B cell (primary cell): ENCODE measurements around the gene LIPN. TPM values are rescaled to one million over a fixed set of nuclear protein-coding genes. Genes with fewer than 3 reads are reported as not detected.

Source experiments
- ATAC-seq: fragments of 200-7000 bp; cut with Tn5 transposase; one replicate; pipeline ENCODE4 v1.10.0; 2021; ENCODE audit warnings: low read depth, mild to moderate bottlenecking, moderate number of reproducible peaks, moderate library complexity
- CTCF ChIA-PET: fragments of 350-600 bp; sonication (Branson Sonifier 250); formaldehyde crosslinking; loops from one replicate; lab custom pipeline; 2021; ENCODE audit warnings: antibody characterized with exemption, inconsistent platforms; lab: Charles Lee
- POLR2A ChIA-PET: fragments of 350-600 bp; sonication (Branson Sonifier 250); formaldehyde crosslinking; loops from one replicate; lab custom pipeline; 2021; ENCODE audit warnings: antibody characterized with exemption; lab: Charles Lee
- DNase-seq: peaks from one replicate; pipeline ENCODE4 v3.0.0; 2013
- H2AFZ ChIP-seq: 2 replicates; pipeline ENCODE4 v1.6.1; 2012; ENCODE audit warnings: mild to moderate bottlenecking, low read depth, low read length; ENCODE audit not compliant: insufficient read depth, poor library complexity, severe bottlenecking
- H3K27ac ChIP-seq, 2 donors: 1 replicate in 1 of 2; 2 replicates in 1 of 2; pipeline ENCODE4 v1.5.1; 2012 to 2013; ENCODE audit warnings: low read length in 2 of 2, mild to moderate bottlenecking in 2 of 2, moderate library complexity in 1 of 2
- H3K27me3 ChIP-seq, 4 experiments: fragments of 200-600 bp in 1 of 4; sonication (generic) in 1 of 4; replicated peaks in 1 of 4; 1 replicate in 2 of 4; 2 replicates in 2 of 4; pipeline versions ENCODE4 v1.6.1 to v1.7.0; 2013 to 2016; ENCODE audit warnings: low read length in 3 of 4, mild to moderate bottlenecking in 2 of 4, mixed read lengths in 1 of 4, moderate library complexity in 1 of 4; ENCODE audit not compliant: insufficient read depth in 4 of 4, control insufficient read depth in 3 of 4; ENCODE audit errors: control extremely low read depth in 1 of 4
- H3K36me3 ChIP-seq, 2 experiments: replicated peaks in 1 of 2; 1 replicate in 1 of 2; 2 replicates in 1 of 2; pipeline versions ENCODE4 v1.6.1 to v1.7.1; 2013; ENCODE audit warnings: low read length in 1 of 2; ENCODE audit not compliant: insufficient read depth in 2 of 2, control insufficient read depth in 1 of 2; ENCODE audit errors: control extremely low read depth in 1 of 2, extremely low read depth in 1 of 2
- H3K4me1 ChIP-seq, 2 donors: fragments of 200-600 bp in 1 of 2; sonication (generic) in 1 of 2; 1 replicate in 1 of 2; 2 replicates in 1 of 2; pipeline versions ENCODE4 v1.5.1 to v1.6.1; 2013 to 2017; ENCODE audit warnings: low read length in 2 of 2; ENCODE audit not compliant: control insufficient read depth in 2 of 2, insufficient read depth in 2 of 2
- H3K4me2 ChIP-seq: replicated peaks from 2 replicates; pipeline ENCODE3; 2012; ENCODE audit warnings: mild to moderate bottlenecking, low read depth, low read length; ENCODE audit not compliant: poor library complexity, severe bottlenecking
- H3K4me3 ChIP-seq, 5 experiments: fragments of 200-600 bp in 1 of 5; sonication (generic) in 1 of 5; 1 replicate in 3 of 5; 2 replicates in 2 of 5; pipeline versions ENCODE4 v1.5.1 to v1.7.0; 2011 to 2016; ENCODE audit warnings: low read length in 4 of 5, mild to moderate bottlenecking in 4 of 5, low read depth in 2 of 5, control low read depth in 1 of 5, moderate library complexity in 1 of 5; ENCODE audit not compliant: insufficient read depth in 1 of 5; ENCODE audit errors: control extremely low read depth in 1 of 5, extremely low read depth in 1 of 5
- H3K79me2 ChIP-seq: fragments of 200-600 bp; sonication (generic); one replicate; pipeline ENCODE4 v1.6.0; 2016; ENCODE audit warnings: low read length; ENCODE audit not compliant: control insufficient read depth, insufficient read depth
- H3K9ac ChIP-seq: fragments of 200-600 bp; sonication (generic); 2 replicates; pipeline ENCODE4 v1.6.1; 2017; ENCODE audit warnings: mild to moderate bottlenecking, low read length, moderate library complexity
- H3K9me3 ChIP-seq, 3 donors: one replicate each; pipeline versions ENCODE4 v1.6.1 to v1.7.1; 2013; ENCODE audit warnings: low read length in 2 of 3; ENCODE audit not compliant: control insufficient read depth in 2 of 3, insufficient read depth in 1 of 3; ENCODE audit errors: control extremely low read depth in 1 of 3
- H4K20me1 ChIP-seq: 2 replicates; pipeline ENCODE4 v1.6.0; 2012; ENCODE audit warnings: mild to moderate bottlenecking, low read length; ENCODE audit not compliant: insufficient read depth, control insufficient read depth, poor library complexity, severe bottlenecking
- H3K27ac Mint-ChIP-seq: one replicate; pipeline ENCODE4 v1.8.0; 2021; ENCODE audit warnings: mixed read lengths
- H3K27me3 Mint-ChIP-seq: one replicate; pipeline ENCODE4 v1.8.0; 2021; ENCODE audit warnings: mixed read lengths
- H3K4me1 Mint-ChIP-seq: one replicate; pipeline ENCODE4 v1.8.0; 2021; ENCODE audit warnings: mixed read lengths
- H3K4me3 Mint-ChIP-seq: one replicate; pipeline ENCODE4 v1.8.0; 2021; ENCODE audit warnings: mixed read lengths
- H3K9me3 Mint-ChIP-seq: one replicate; pipeline ENCODE4 v1.8.0; 2022; ENCODE audit warnings: mixed read lengths; ENCODE audit not compliant: insufficient read depth
- CTCF ChIP-seq: fragments of 200-600 bp; IDR thresholded peaks from one replicate; pipeline ENCODE4 v1.8.0; 2022; ENCODE audit warnings: antibody characterized with exemption, mild to moderate bottlenecking
- EZH2 ChIP-seq: IDR thresholded peaks from 2 replicates; pipeline ENCODE4 v1.6.1; 2012; ENCODE audit warnings: borderline replicate concordance, low read depth, mild to moderate bottlenecking, moderate library complexity, low read length; ENCODE audit not compliant: insufficient read depth, poor library complexity, severe bottlenecking
- WGBS: methylation state at CpG from one replicate; pipeline ENCODE4 v1.1.5; 2013; ENCODE audit warnings: missing lambda C conversion rate; ENCODE audit not compliant: insufficient coverage; 5-methylcytosine and 5-hydroxymethylcytosine counted together
- intact Hi-C: fragments of 100-400 bp; cut with micrococcal nuclease; formaldehyde crosslinking; loops from one replicate; pipeline ENCODE4 v1.10.0; 2022
- polyA plus RNA-seq: library from polyadenylated mRNA; depleted of rRNA; stranded (reverse); fragments of >200 nt; gene quantifications from 2 replicates; pipeline ENCODE4 v1.2.3, GENCODE V29; 2012
- total RNA-seq, 2 donors: library from RNA; stranded (reverse); fragments of 120-200 nt in 1 of 2; gene quantifications; 1 replicate in 1 of 2; 2 replicates in 1 of 2; pipeline versions ENCODE4 v1.2.3 to v1.2.4, GENCODE V29; 2013 to 2022

Gene LIPN
- total and polyA plus RNA-seq, 2 donors (not counting 1 experiment from before 2014, with no cell fraction given), result 0.12 TPM; not detected in 1

- Histone ChIP-seq H3K4me1 (no peaks in the 10 kb centered on the region), H4K20me1 (no peaks in the 10 kb centered on the region), H3K27me3 (no peaks in the 10 kb centered on the region), H3K9ac (no peak overlapping the region), H2AFZ (no peak overlapping the region), H3K36me3 (no peaks in the 10 kb centered on the region), H3K4me3 (no peak overlapping the region), H3K27ac (no peak overlapping the region), H3K9me3 (no peaks in the 10 kb centered on the region), H3K4me2 (no peak overlapping the region), H3K79me2 (no peaks in the 10 kb centered on the region)
- DNase-seq (no peak), ATAC-seq (no peak)
- Mint-ChIP-seq H3K4me1 (no peaks in the 10 kb centered on the region), H3K27me3 (peaks cover 7% of the 10 kb centered on the region), H3K27ac (no peak overlapping the region), H3K4me3 (no peak overlapping the region), H3K9me3 (no peaks in the 10 kb centered on the region)
- TF ChIP-seq CTCF (no peak), EZH2 (no peak)
- CTCF ChIA-PET, result no interaction called here
- POLR2A ChIA-PET, result no interaction called here
- intact Hi-C loops, result no loop called here
These were observed 29.1 kb downstream of the LIPN start for GRCh38 chr10:88788924-88789323.

- Histone ChIP-seq H2AFZ (no peak overlapping the region), H4K20me1 (no peaks in the 10 kb centered on the region), H3K4me1 (no peaks in the 10 kb centered on the region), H3K9me3 (no peaks in the 10 kb centered on the region), H3K9ac (no peak overlapping the region), H3K36me3 (no peaks in the 10 kb centered on the region), H3K4me2 (no peak overlapping the region), H3K4me3 (no peak overlapping the region), H3K27ac (no peak overlapping the region), H3K27me3 (no peaks in the 10 kb centered on the region), H3K79me2 (no peaks in the 10 kb centered on the region)
- no peaks in the 10 kb centered on the region for H3K4me1 Mint-ChIP-seq
- H3K4me3 Mint-ChIP-seq, result no peak overlapping the region
- ChIA-PET CTCF (interaction anchor here (0.9 kb wide), 1 partner anchor 16 kb away, joined by 4 read pairs; no protein-coding TSS in a partner anchor), POLR2A (no interaction called here)
- 17% methylated on average over 1 of the region's 2 CpGs for WGBS
- peaks cover 3% of the 10 kb centered on the region for H3K27me3 Mint-ChIP-seq
- intact Hi-C loops, result no loop called here
- TF ChIP-seq EZH2 (no peak), CTCF (no peak)
- no peaks in the 10 kb centered on the region for H3K9me3 Mint-ChIP-seq
- ATAC-seq (no peak), DNase-seq (no peak)
- H3K27ac Mint-ChIP-seq, result no peak overlapping the region
These were observed 32.1 kb downstream of the LIPN start for GRCh38 chr10:88791924-88792323.
